Stimulated activated CD8-positive, alpha-beta memory T cell treated with anti-CD3 and anti-CD28 coated beads, Interleukin-7, amount 100 ng/mL, for 24 hours (primary cell): ENCODE measurements around the gene MAPKAPK3.

Source experiments
- DNase-seq: peaks from one replicate; pipeline ENCODE4 v3.0.0-alpha.2; 2020; ENCODE audit warnings: low read depth

MAPKAPK3 gene

GRCh38 chr3:50617096-50617791 is at the start of gene MAPKAPK3:
Gene MAPKAPK3, plus strand, starts transcription at chr3:50617151. Its CDS starts 415 bp downstream, at chr3:50617566.
- no peak for DNase-seq

- peak; percentile 85 for DNase-seq
These were observed 49.4 kb upstream of the MAPKAPK3 start, which contains the start of gene C3orf18 for GRCh38 chr3:50567386-50568167. Gene C3orf18, minus strand, starts transcription at chr3:50567747. Its CDS starts 2,048 bp downstream, at chr3:50565699.

GRCh38 chr3:50568947-50569749 is 47.8 kb upstream of the MAPKAPK3 start, which contains the start of gene HEMK1:
Gene HEMK1, plus strand, starts transcription at chr3:50569522. Its CDS starts 1,583 bp downstream, at chr3:50571105.
- peak; percentile 96 for DNase-seq

GRCh38 chr3:50570508-50571279 is 46.3 kb upstream of the MAPKAPK3 start:
- no peak for DNase-seq

GRCh38 chr3:50571486-50571885 is 45.5 kb upstream of the MAPKAPK3 start:
- no peak for DNase-seq

GRCh38 chr3:50572158-50572557 is 44.8 kb upstream of the MAPKAPK3 start:
- DNase-seq: peak; percentile 59

GRCh38 chr3:50572801-50573371 is 44.1 kb upstream of the MAPKAPK3 start:
- DNase-seq: no peak

- peak; percentile 54 for DNase-seq
These were observed 43.1 kb upstream of the MAPKAPK3 start for GRCh38 chr3:50573566-50574443.

- DNase-seq: no peak
These were observed 42.5 kb upstream of the MAPKAPK3 start for GRCh38 chr3:50574444-50574831.

- DNase-seq: no peak
These were observed 41.6 kb upstream of the MAPKAPK3 start for GRCh38 chr3:50575372-50575771.

GRCh38 chr3:50577348-50577747 is 39.6 kb upstream of the MAPKAPK3 start:
- no peak for DNase-seq

- DNase-seq: no peak
These were observed 36.1 kb upstream of the MAPKAPK3 start for GRCh38 chr3:50580683-50581458.

- no peak for DNase-seq
These were observed 35.5 kb upstream of the MAPKAPK3 start for GRCh38 chr3:50581459-50581842.

- no peak for DNase-seq
These were observed 34.9 kb upstream of the MAPKAPK3 start for GRCh38 chr3:50582083-50582482.

- no peak for DNase-seq
These were observed 33.1 kb upstream of the MAPKAPK3 start for GRCh38 chr3:50583897-50584296.

GRCh38 chr3:50584391-50584790 is 32.6 kb upstream of the MAPKAPK3 start:
- DNase-seq: no peak

GRCh38 chr3:50585919-50586762 is 30.8 kb upstream of the MAPKAPK3 start:
- no peak for DNase-seq

- DNase-seq: no peak
These were observed 30.2 kb upstream of the MAPKAPK3 start for GRCh38 chr3:50586763-50587070.

- DNase-seq: no peak
These were observed 29.6 kb upstream of the MAPKAPK3 start for GRCh38 chr3:50587373-50587772.
